Body of pancreas (tissue), 4 donors: Measurements from ENCODE around the gene PGAM1. TPM values are rescaled to one million over a fixed set of nuclear protein-coding genes. Genes with fewer than 3 reads are reported as not detected.

Experiments
- ATAC-seq: fragments of 150-250 bp; one replicate; pipeline ENCODE4 v1.9.1; 2016
- DNase-seq, 4 donors: peaks; one replicate each; pipeline ENCODE4 v3.0.0-alpha.2; 2019
- H3K27ac ChIP-seq, 4 donors: fragments of 200-600 bp; sonication (generic); 1 replicate in 3 of 4; 2 replicates in 1 of 4; pipeline versions ENCODE4 v1.5.1 to v1.6.1; 2016 to 2019; ENCODE audit warnings: mild to moderate bottlenecking in 1 of 4, mixed read lengths in 1 of 4, moderate library complexity in 1 of 4
- H3K27me3 ChIP-seq, 2 donors: fragments of 200-600 bp; sonication (generic); one replicate each; pipeline ENCODE4 v1.6.0; 2016; ENCODE audit warnings: mild to moderate bottlenecking in 1 of 2
- H3K36me3 ChIP-seq, 2 donors: fragments of 200-600 bp; sonication (generic); replicated peaks in 1 of 2; 2 replicates each; pipeline ENCODE4 v1.5.1; 2016; ENCODE audit warnings: low read depth in 2 of 2; ENCODE audit not compliant: insufficient read depth in 1 of 2
- H3K4me1 ChIP-seq: fragments of 200-600 bp; sonication (generic); one replicate; pipeline ENCODE4 v1.6.0; 2016
- H3K4me3 ChIP-seq, 2 donors: fragments of 200-600 bp; sonication (generic); 1 replicate in 1 of 2; 2 replicates in 1 of 2; pipeline ENCODE4 v1.5.1; 2016 to 2019
- H3K9me3 ChIP-seq, 3 donors: fragments of 200-600 bp; sonication (generic); 1 replicate in 2 of 3; 2 replicates in 1 of 3; pipeline ENCODE4 v1.5.1; 2016
- POLR2A ChIP-seq, 3 donors: fragments of 450-650 bp; IDR thresholded peaks; one replicate each; pipeline ENCODE4 v1.6.1; 2016; ENCODE audit warnings: antibody characterized with exemption in 3 of 3, mild to moderate bottlenecking in 2 of 3
- WGBS, 2 donors: methylation state at CpG; one replicate each; pipeline ENCODE4 v1.1.5; 2017; 5-methylcytosine and 5-hydroxymethylcytosine counted together
- intact Hi-C: fragments of 100-400 bp; cut with DNase I; formaldehyde crosslinking; loops from one replicate; pipeline ENCODE4 v1.15.1; 2023
- total RNA-seq, 2 donors: library from RNA; depleted of rRNA; stranded (reverse); fragments of >200 nt; gene quantifications; one replicate each; pipeline ENCODE4 v1.1.0, GENCODE V29; 2016
- TF ChIP-seq, protein P1 (sequence below), 7 experiments: fragments of 450-650 bp in 4 of 7; fragments of 200-600 bp in 3 of 7; sonication (generic) in 3 of 7; IDR thresholded peaks; one replicate each; pipeline ENCODE4 v1.5.1; 2016 to 2019; ENCODE audit warnings: antibody characterized with exemption in 7 of 7

Gene PGAM1
- total RNA-seq, 2 donors from 2014 or later: 52.7 to 66.7 TPM

DNA sequence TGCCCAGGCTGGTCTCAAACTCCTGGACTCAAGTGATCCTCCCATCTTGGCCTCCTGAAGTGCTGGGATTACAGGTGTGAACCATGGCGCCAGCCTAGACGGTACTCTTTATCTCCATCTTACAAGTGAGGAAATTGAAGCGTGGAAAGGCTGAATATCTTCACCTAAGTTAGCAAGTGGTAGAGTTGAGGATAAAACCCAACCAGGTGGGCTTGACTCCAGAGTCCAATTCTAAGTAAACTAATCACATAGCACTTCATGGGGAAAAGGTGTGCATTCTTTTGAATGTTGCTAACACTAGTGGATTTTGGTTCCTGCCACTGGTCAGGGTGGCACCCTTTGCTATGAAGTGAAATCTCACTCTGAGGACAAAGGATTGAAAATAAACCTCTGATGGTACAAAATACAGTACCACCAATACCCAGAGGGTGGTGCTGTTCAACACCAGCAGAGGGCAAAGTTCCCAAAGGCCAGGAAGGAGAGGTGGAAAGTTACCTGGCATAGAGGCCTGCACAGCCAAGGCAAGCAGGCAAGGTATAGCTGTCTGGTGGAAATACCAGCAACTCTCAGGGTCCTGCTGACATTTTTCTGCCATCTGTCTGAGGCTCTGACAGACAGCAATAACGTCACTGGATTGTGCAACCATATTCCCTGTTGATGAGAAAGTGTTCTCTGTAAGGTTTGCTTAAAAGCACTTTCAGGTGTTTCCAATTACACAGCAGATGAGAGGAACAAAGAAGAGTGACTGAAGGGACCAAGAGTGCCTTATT is 37.6 kb downstream of the PGAM1 start:
- H3K27ac ChIP-seq: peak overlapping the region in 2 of 4 donors; percentile 7 to 21
- TF ChIP-seq, protein P1, sequence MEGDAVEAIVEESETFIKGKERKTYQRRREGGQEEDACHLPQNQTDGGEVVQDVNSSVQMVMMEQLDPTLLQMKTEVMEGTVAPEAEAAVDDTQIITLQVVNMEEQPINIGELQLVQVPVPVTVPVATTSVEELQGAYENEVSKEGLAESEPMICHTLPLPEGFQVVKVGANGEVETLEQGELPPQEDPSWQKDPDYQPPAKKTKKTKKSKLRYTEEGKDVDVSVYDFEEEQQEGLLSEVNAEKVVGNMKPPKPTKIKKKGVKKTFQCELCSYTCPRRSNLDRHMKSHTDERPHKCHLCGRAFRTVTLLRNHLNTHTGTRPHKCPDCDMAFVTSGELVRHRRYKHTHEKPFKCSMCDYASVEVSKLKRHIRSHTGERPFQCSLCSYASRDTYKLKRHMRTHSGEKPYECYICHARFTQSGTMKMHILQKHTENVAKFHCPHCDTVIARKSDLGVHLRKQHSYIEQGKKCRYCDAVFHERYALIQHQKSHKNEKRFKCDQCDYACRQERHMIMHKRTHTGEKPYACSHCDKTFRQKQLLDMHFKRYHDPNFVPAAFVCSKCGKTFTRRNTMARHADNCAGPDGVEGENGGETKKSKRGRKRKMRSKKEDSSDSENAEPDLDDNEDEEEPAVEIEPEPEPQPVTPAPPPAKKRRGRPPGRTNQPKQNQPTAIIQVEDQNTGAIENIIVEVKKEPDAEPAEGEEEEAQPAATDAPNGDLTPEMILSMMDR (IDR thresholded peaks at IDR 0.05): peak; percentile 69 to 93 (median 90)
- no peak for TF ChIP-seq POLR2A (IDR thresholded peaks at IDR 0.05)
- no peaks in the 10 kb centered on the region for H3K9me3 ChIP-seq
- DNase-seq (peak; percentile 62 to 78 (median 68)), ATAC-seq (peak; percentile 92)
- WGBS, 2 donors: 67 to 68% methylated on average over 4 of the region's 4 CpGs
- peaks cover 5 to 53% of the 10 kb centered on the region in 2 donors for H3K36me3 ChIP-seq
- H3K4me1 ChIP-seq: peaks cover 8% of the 10 kb centered on the region
- no peak overlapping the region for H3K4me3 ChIP-seq
- intact Hi-C loops: no loop called here
- no peaks in the 10 kb centered on the region for H3K27me3 ChIP-seq

DNA sequence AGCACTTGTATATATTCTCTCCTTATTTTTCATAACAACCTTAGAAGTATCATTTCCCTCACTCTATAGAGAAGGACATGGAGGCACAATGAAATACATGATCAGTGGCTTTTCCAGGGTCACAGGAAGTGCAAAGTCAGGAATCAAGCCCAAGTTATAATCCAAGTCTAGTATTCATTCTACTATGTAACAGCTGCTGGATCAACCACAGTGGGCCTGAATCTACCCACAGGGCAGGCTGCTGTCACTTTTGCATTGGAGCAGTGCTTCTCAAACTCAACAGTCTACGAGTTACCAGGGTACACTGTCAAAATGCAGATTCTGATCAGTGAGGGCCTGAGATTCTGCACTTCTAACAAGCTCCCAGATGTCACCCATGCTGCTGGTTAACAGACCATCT is 38.2 kb downstream of the PGAM1 start:
- intact Hi-C loops: no loop called here
- no peak overlapping the region for H3K4me3 ChIP-seq
- H3K36me3 ChIP-seq: peaks cover 2 to 50% of the 10 kb centered on the region in 2 donors
- peaks cover 8% of the 10 kb centered on the region for H3K4me1 ChIP-seq
- no peak for DNase-seq
- TF ChIP-seq, protein P1 (IDR thresholded peaks at IDR 0.05): no peak
- TF ChIP-seq POLR2A (IDR thresholded peaks at IDR 0.05): no peak
- ATAC-seq: no peak
- whole genome bisulfite sequencing, 2 donors: 44 to 53% methylated on average over 1 of the region's 1 CpG
- no peaks in the 10 kb centered on the region for H3K27me3 ChIP-seq
- no peaks in the 10 kb centered on the region for H3K9me3 ChIP-seq
- H3K27ac ChIP-seq: peak overlapping the region in 2 of 4 donors; percentile 7 to 21

DNA sequence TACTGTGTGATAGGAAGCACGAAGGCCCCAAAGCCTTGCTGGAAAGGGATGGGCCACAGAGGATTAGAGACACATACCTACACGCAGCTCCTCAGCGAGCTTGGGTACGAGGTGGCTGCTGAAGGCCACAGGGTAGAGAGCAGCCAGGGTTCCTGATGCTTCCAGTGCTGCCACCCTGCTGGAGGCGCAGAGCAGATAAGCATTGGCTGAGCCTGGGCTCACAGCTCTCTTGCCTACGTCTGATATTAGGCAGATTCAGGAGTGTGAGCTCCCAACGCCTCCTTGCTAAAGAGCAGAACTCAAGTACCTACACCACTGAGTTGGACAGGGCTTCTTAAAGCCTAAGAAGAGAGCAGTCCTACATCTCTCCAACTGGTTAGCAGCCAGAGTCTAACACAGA is 40.0 kb downstream of the PGAM1 start:
- no peaks in the 10 kb centered on the region for H3K27me3 ChIP-seq
- H3K27ac ChIP-seq: no peak overlapping the region
- ATAC-seq (no peak), DNase-seq (no peak)
- H3K4me3 ChIP-seq: no peak overlapping the region
- intact Hi-C loops: loop anchor here (5.0 kb wide), 1 partner anchor 86 kb away; no protein-coding TSS in a partner anchor
- no peak for TF ChIP-seq POLR2A (IDR thresholded peaks at IDR 0.05)
- TF ChIP-seq, protein P1 (IDR thresholded peaks at IDR 0.05): no peak
- 90 to 98% methylated on average over 7 of the region's 7 CpGs for WGBS, 2 donors
- H3K36me3 ChIP-seq: peaks cover 8 to 53% of the 10 kb centered on the region in 2 donors
- no peaks in the 10 kb centered on the region for H3K9me3 ChIP-seq
- peaks cover 8% of the 10 kb centered on the region for H3K4me1 ChIP-seq

DNA sequence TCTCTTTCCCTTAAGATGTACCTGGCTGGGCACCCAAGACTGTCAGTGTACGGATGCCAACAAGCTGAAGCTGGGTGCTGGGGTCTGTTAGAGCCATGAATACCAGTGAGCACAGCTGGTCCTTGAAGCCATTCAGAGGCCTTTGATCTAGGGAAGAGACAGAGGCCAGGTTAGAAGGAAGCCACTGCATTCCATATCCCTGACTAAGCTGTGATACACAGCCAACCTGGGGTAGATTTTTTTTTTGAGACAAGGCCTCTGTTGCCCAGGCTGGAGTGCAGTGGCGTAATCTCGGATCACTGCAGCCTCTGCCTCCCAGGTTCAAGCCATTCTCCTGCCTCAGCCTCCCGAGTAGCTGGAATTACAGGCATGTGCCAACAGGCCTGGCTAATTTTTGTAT is 40.8 kb downstream of the PGAM1 start:
- Histone ChIP-seq H3K4me1 (peaks cover 8% of the 10 kb centered on the region), H3K27me3 (no peaks in the 10 kb centered on the region), H3K9me3 (no peaks in the 10 kb centered on the region), H3K4me3 (no peak overlapping the region), H3K36me3 (peaks cover 8 to 45% of the 10 kb centered on the region in 2 donors), H3K27ac (no peak overlapping the region)
- intact Hi-C loops: loop anchor here (5.0 kb wide), 1 partner anchor 86 kb away; no protein-coding TSS in a partner anchor
- ATAC-seq (no peak), DNase-seq (no peak)
- 88 to 94% methylated on average over 1 to 4 of the region's 4 CpGs for WGBS, 2 donors
- TF ChIP-seq, protein P1 (IDR thresholded peaks at IDR 0.05): no peak
- TF ChIP-seq POLR2A (IDR thresholded peaks at IDR 0.05): no peak
